ENCODE measurements around the gene ZDHHC6.
"Not testable (repeated sequence)": the region's sequence is repeated elsewhere in the genome, so short reads cannot be mapped to it uniquely, and the experiment has no call there.

The ZDHHC6 gene

DNA sequence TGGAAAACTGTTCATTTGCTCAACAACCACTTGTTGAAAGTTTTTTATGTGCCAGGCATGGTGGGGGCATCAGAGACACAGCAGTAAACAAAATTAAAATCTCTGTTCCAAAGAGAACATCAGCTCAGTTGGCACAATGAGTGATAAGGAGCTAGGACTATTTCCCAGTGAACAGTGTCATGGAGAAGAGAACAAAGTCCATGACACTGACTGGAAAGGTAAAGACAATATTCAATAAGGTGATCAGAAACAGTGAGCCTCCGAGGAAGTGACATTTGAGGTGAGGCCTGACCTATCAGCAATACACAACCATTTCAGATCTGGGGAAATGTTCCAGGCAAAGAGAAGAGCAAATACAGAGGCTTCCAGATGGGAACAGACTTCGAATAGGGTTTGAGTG, 58.2 kb downstream of the ZDHHC6 start:
- DNase-seq: no peak

GRCh38 chr10:112388056-112388455, 58.7 kb downstream of the ZDHHC6 start:
- DNase-seq: not testable (repeated sequence)

DNA sequence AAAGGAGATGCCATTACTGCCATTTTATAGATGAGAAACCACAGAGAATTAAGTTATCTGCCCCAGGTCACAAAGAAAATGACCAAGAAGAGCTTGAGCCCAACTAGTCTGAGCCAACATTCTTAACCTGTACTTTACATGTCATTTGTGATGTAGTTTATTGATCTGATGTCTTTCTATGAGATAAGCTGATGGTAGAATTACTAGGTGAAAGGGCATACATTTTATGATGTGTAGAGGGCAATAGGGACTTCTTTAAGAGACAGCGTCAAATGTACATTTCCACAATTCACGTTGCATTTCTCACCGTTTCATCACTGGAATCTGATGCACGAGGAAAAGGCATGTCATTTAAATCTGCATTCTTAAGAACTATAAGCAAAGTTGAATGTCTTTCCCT, 61.5 kb downstream of the ZDHHC6 start:
- no peak for DNase-seq

- no peak for DNase-seq
Measured at GRCh38 chr10:112384141-112384540, 62.6 kb downstream of the ZDHHC6 start.

DNA sequence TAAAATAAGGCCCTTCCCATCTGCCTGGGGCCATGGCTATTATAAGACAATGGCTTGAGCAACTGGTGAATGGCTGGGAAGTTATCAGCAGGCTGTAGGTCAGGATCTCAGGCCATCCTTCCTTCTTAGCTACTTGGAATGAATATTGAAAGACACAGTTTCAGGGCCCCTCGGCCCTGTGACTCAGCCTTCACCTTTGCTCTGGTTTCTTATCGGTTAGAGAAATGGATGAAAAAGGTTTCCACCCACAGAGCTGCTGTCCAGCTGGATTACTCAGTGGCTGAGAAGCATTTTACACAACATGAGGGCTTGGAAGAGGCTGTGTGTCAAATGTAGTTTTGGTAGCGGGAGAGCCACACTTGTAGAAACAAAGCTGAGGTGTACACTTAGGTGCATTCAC, 63.4 kb downstream of the ZDHHC6 start:
- no peak for DNase-seq

DNA sequence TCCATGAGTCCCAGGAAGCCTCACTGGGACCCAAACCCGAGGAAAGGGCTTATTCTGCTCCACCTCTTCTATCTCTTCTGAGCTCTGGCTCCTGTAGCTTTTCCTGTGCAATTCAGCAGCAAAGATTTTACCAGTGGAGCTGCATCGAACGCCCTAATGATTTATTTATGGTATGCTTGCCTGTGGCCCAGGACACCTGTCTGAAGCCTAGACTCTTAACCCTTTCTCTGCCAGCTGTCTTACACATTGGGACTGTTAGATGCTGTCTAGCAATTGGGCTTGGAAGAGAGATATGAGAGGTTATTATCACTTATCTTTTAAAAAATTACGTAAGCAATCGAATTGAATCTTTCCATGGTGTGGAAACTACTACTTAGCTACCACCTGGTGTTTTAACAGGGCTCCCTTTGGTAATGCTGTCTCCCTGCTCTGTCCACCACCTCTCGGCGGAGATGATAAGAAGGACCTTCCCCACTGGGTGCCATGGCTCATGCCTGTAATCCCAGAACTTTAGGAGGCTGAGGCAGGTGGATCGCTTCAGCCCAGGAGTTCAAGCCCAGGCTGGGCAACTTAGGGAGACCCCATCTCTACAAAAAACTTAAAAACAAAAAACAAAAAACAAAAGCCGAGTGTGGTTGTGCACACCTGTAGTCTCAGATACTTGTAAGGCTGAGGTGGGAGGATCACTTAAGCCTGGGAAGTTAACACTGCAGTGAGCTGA, 64.0 kb downstream of the ZDHHC6 start:
- DNase-seq: no peak
